SK-N-DZ (cell line): ENCODE measurements around the gene TECPR2.

Experiments used
- DNase-seq: peaks from one replicate; pipeline ENCODE4 v3.0.0-alpha.2; 2015; ENCODE audit warnings: low spot score

TECPR2 gene

GRCh38 chr14:102495491-102496330, 133.0 kb downstream of the TECPR2 start:
- DNase-seq, result no peak

- no peak for DNase-seq
Measured at GRCh38 chr14:102496331-102496691, 133.6 kb downstream of the TECPR2 start.

GRCh38 chr14:102496958-102497744, 134.4 kb downstream of the TECPR2 start:
- no peak for DNase-seq

GRCh38 chr14:102497998-102498677, 135.4 kb downstream of the TECPR2 start:
- DNase-seq, result no peak

- no peak for DNase-seq
Measured at GRCh38 chr14:102498678-102499265, 136.0 kb downstream of the TECPR2 start.

- no peak for DNase-seq
Measured at GRCh38 chr14:102499401-102500157, 136.8 kb downstream of the TECPR2 start.

- no peak for DNase-seq
Measured at GRCh38 chr14:102500158-102500662, 137.5 kb downstream of the TECPR2 start.

- no peak for DNase-seq
Measured at GRCh38 chr14:102500713-102501112, 138.0 kb downstream of the TECPR2 start.

- no peak for DNase-seq
Measured at GRCh38 chr14:102501751-102502315, 139.1 kb downstream of the TECPR2 start.

GRCh38 chr14:102502571-102502970, 139.8 kb downstream of the TECPR2 start:
- no peak for DNase-seq

GRCh38 chr14:102503641-102504327, 141.0 kb downstream of the TECPR2 start:
- no peak for DNase-seq

GRCh38 chr14:102504328-102504999, 141.7 kb downstream of the TECPR2 start:
- DNase-seq, result no peak

GRCh38 chr14:102505000-102505619, 142.4 kb downstream of the TECPR2 start:
- no peak for DNase-seq

GRCh38 chr14:102505775-102506625, 143.3 kb downstream of the TECPR2 start:
- DNase-seq, result no peak

GRCh38 chr14:102506626-102506925, 143.8 kb downstream of the TECPR2 start:
- no peak for DNase-seq

- no peak for DNase-seq
Measured at GRCh38 chr14:102507081-102507856, 144.5 kb downstream of the TECPR2 start.

- DNase-seq, result no peak
Measured at GRCh38 chr14:102507857-102508312, 145.1 kb downstream of the TECPR2 start.
